Measurements from ENCODE around the gene CTAG1B. TPM values are rescaled to one million over a fixed set of nuclear protein-coding genes. Genes with fewer than 3 reads are reported as not detected.
"Not testable (repeated sequence)": the region's sequence is repeated elsewhere in the genome, so short reads cannot be mapped to it uniquely, and the experiment has no call there.

Gene CTAG1B
- not detected for polyA plus RNA-seq (2012; ENCODE audit: insufficient read length, low read depth)

DNA sequence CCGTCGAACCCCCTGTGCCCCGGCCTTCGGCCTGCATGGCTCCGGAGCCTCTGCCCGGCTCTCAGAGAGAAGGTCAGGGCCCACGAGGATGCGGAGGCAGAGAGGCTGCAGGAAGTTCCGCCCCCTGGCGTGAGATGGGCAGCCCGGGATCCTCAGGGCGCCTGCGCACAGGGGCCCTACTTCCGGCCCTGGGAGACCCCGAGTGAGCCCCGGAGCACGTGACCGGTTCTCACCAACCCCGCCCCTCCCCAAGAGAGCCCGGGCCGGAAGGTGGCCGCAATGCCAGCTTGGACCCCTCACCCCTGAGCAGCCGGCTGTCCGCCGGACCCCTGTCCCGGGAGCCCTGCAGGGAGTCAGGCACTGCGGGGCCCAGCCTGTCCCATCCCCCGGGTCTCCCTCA, at the start of gene CTAG1B:
Gene CTAG1B, minus strand, starts transcription at position 101 of the 400 bp plus-strand sequence. Its CDS starts 64 bp downstream, at position 37.
- not testable (repeated sequence) for TF ChIP-seq SIN3A (IDR thresholded peaks at IDR 0.05; ENCODE audit: borderline replicate concordance, insufficient read depth, low read length); POLR2AphosphoS5 (IDR thresholded peaks at IDR 0.05; ENCODE audit: low read depth, low read length); TAF1 (IDR thresholded peaks at IDR 0.05; ENCODE audit: borderline replicate concordance, insufficient read depth, low read length)

DNA sequence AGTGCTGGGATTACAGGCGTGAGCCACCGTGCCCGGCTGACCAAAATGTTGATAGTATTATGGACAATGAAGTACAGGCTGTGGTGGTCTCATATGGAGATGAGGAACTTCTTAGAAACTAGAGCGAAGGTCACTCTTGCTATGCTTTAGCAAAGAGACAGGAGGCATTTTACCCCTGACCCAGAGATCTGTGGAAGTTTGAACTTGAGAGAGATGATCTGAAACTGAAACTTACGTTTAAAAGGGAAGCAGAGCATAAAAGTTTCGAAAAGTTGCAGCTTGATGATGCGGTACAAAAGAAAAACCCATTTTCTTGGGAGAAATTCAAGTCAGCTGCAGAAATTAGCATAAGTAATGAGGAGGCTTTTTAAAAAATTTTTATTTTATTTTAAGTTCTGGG, 42.8 kb upstream of the CTAG1B start:
- no peak for TF ChIP-seq FOXP2 (optimal IDR thresholded peaks at IDR 0.05; ENCODE audit: borderline replicate concordance, extremely low read depth, extremely low read length, insufficient read depth)
- TF ChIP-seq SIN3A (IDR thresholded peaks at IDR 0.05; ENCODE audit: borderline replicate concordance, insufficient read depth, low read length): no peak
- TF ChIP-seq POLR2AphosphoS5 (IDR thresholded peaks at IDR 0.05; ENCODE audit: low read depth, low read length): no peak
- TF ChIP-seq, protein P1, sequence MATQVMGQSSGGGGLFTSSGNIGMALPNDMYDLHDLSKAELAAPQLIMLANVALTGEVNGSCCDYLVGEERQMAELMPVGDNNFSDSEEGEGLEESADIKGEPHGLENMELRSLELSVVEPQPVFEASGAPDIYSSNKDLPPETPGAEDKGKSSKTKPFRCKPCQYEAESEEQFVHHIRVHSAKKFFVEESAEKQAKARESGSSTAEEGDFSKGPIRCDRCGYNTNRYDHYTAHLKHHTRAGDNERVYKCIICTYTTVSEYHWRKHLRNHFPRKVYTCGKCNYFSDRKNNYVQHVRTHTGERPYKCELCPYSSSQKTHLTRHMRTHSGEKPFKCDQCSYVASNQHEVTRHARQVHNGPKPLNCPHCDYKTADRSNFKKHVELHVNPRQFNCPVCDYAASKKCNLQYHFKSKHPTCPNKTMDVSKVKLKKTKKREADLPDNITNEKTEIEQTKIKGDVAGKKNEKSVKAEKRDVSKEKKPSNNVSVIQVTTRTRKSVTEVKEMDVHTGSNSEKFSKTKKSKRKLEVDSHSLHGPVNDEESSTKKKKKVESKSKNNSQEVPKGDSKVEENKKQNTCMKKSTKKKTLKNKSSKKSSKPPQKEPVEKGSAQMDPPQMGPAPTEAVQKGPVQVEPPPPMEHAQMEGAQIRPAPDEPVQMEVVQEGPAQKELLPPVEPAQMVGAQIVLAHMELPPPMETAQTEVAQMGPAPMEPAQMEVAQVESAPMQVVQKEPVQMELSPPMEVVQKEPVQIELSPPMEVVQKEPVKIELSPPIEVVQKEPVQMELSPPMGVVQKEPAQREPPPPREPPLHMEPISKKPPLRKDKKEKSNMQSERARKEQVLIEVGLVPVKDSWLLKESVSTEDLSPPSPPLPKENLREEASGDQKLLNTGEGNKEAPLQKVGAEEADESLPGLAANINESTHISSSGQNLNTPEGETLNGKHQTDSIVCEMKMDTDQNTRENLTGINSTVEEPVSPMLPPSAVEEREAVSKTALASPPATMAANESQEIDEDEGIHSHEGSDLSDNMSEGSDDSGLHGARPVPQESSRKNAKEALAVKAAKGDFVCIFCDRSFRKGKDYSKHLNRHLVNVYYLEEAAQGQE (IDR thresholded peaks at IDR 0.05; ENCODE audit: insufficient read depth in 1 of 2, low read depth in 2 of 2, low read length in 2 of 2): no peak
- TF ChIP-seq TAF1 (IDR thresholded peaks at IDR 0.05; ENCODE audit: borderline replicate concordance, insufficient read depth, low read length): no peak

DNA sequence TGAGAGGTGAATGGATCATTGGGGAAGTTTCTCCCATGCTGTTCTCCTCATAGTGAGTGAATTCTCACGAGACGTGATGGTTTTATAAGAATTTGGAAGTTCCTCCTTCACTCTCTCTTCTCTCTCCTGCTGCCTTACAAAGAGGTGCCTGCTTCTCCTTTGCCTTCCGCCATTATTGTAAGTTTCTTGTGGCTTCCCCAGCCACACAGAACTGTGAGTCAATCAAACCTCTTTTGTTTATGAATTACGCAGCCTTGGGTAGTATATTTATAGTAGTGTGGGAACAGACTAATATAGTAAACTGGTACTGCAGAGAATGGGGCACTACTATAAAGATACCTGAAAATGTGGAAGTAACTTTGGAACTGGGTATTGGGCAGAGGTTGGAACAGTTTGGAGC, 42.1 kb upstream of the CTAG1B start:
- no peak for TF ChIP-seq TAF1 (IDR thresholded peaks at IDR 0.05; ENCODE audit: borderline replicate concordance, insufficient read depth, low read length)
- TF ChIP-seq, protein P1 (IDR thresholded peaks at IDR 0.05; ENCODE audit: insufficient read depth in 1 of 2, low read depth in 2 of 2, low read length in 2 of 2): no peak

DNA sequence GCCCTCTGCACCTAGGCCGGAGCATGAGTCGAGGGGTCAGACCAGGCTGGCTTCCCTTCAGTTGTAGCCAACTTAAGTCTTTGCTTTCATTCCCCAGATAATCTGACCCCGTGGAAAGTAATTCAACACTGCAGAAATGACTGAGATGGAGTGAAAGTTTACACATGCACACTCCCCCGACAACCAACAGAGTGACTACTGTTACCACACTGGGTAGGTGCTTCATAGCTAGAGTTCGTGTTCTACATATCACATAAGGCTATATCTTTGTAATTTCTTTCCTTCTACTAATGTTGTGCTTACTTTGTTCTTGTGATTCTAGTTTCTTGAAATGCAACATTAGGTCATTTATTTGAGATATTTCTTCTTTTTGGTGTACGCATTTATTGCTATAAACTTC, 41.5 kb upstream of the CTAG1B start:
- no peak for TF ChIP-seq TAF1 (IDR thresholded peaks at IDR 0.05; ENCODE audit: borderline replicate concordance, insufficient read depth, low read length)
- TF ChIP-seq, protein P1 (IDR thresholded peaks at IDR 0.05; ENCODE audit: insufficient read depth in 1 of 2, low read depth in 2 of 2, low read length in 2 of 2): no peak
- TF ChIP-seq FOXP2 (optimal IDR thresholded peaks at IDR 0.05; ENCODE audit: borderline replicate concordance, extremely low read depth, extremely low read length, insufficient read depth): no peak

DNA sequence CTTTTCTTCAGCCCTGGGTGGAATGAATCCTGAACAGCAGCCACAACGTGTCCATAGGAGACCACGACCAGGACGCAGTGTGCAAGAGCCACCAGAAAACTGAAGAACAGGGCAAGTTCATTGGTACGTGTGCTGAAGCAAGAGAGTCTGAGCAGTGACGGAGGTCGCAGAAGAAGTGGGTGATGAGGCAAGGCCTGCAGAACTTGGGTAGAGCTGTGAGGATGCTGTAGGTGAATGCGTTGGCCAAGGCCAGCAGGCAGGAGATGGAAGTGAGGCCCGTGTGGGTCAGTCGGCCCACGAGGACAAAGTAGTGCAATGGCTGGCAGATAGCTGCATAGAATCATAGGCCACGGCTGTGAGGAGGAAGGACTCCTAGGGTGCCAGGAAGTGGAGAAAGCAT, 39.9 kb upstream of the CTAG1B start:
- TF ChIP-seq SIN3A (IDR thresholded peaks at IDR 0.05; ENCODE audit: borderline replicate concordance, insufficient read depth, low read length): no peak
- TF ChIP-seq POLR2AphosphoS5 (IDR thresholded peaks at IDR 0.05; ENCODE audit: low read depth, low read length): no peak
- TF ChIP-seq, protein P1 (IDR thresholded peaks at IDR 0.05; ENCODE audit: insufficient read depth in 1 of 2, low read depth in 2 of 2, low read length in 2 of 2): no peak
- no peak for TF ChIP-seq TAF1 (IDR thresholded peaks at IDR 0.05; ENCODE audit: borderline replicate concordance, insufficient read depth, low read length)
- TF ChIP-seq FOXP2 (optimal IDR thresholded peaks at IDR 0.05; ENCODE audit: borderline replicate concordance, extremely low read depth, extremely low read length, insufficient read depth): no peak
